Ectodermal cell (in vitro differentiated cells): ENCODE data around the gene CYFIP2.

Experiments used
- H3K27ac ChIP-seq: 2 replicates; pipeline ENCODE4 v1.7.0; 2013; ENCODE audit warnings: mild to moderate bottlenecking, low read depth, low read length; ENCODE audit not compliant: insufficient read depth, poor library complexity, severe bottlenecking
- H3K27me3 ChIP-seq: 2 replicates; pipeline ENCODE4 v1.7.0; 2013; ENCODE audit warnings: mild to moderate bottlenecking, low read length; ENCODE audit not compliant: insufficient read depth, control insufficient read depth, poor library complexity, severe bottlenecking
- H3K36me3 ChIP-seq: one replicate; pipeline ENCODE4 v1.7.0; 2013; ENCODE audit warnings: low read length; ENCODE audit not compliant: control insufficient read depth, insufficient read depth
- H3K4me1 ChIP-seq: one replicate; pipeline ENCODE4 v1.7.0; 2013; ENCODE audit warnings: low read length; ENCODE audit not compliant: control insufficient read depth, insufficient read depth
- H3K4me3 ChIP-seq: 2 replicates; pipeline ENCODE4 v1.7.0; 2013; ENCODE audit warnings: low read depth, low read length, control low read depth; ENCODE audit not compliant: insufficient read depth
- H3K9me3 ChIP-seq: 2 replicates; pipeline ENCODE4 v1.7.0; 2013; ENCODE audit warnings: mild to moderate bottlenecking, low read length, moderate library complexity; ENCODE audit not compliant: control insufficient read depth
- WGBS, 2 experiments: methylation state at CpG; one replicate each; pipeline ENCODE4 v1.1.7; 2013; ENCODE audit warnings: missing lambda C conversion rate in 2 of 2; 5-methylcytosine and 5-hydroxymethylcytosine counted together

The CYFIP2 gene

GRCh38 chr5:157300564-157300963 lies 34.6 kb downstream of the CYFIP2 start:
- Histone ChIP-seq H3K4me1 (no peaks in the 10 kb centered on the region), H3K27me3 (no peaks in the 10 kb centered on the region), H3K36me3 (no peaks in the 10 kb centered on the region), H3K9me3 (no peaks in the 10 kb centered on the region), H3K27ac (no peak overlapping the region), H3K4me3 (no peak overlapping the region)
- WGBS, 2 experiments, result 93 to 96% methylated on average over 10 of the region's 10 CpGs

- Histone ChIP-seq H3K4me1 (no peaks in the 10 kb centered on the region), H3K9me3 (no peaks in the 10 kb centered on the region), H3K36me3 (no peaks in the 10 kb centered on the region), H3K4me3 (no peak overlapping the region), H3K27me3 (no peaks in the 10 kb centered on the region), H3K27ac (no peak overlapping the region)
These were observed 35.1 kb downstream of the CYFIP2 start for GRCh38 chr5:157301066-157301465.

GRCh38 chr5:157303023-157303422 lies 37.1 kb downstream of the CYFIP2 start:
- no peak overlapping the region for H3K27ac ChIP-seq
- no peaks in the 10 kb centered on the region for H3K9me3 ChIP-seq
- no peaks in the 10 kb centered on the region for H3K4me1 ChIP-seq
- no peak overlapping the region for H3K4me3 ChIP-seq
- no peaks in the 10 kb centered on the region for H3K36me3 ChIP-seq
- WGBS, 2 experiments, result 97 to 98% methylated on average over 5 of the region's 5 CpGs
- H3K27me3 ChIP-seq, result no peaks in the 10 kb centered on the region

- 76 to 83% methylated on average over 8 of the region's 8 CpGs for WGBS, 2 experiments
- no peaks in the 10 kb centered on the region for H3K9me3 ChIP-seq
- H3K4me1 ChIP-seq, result no peaks in the 10 kb centered on the region
- H3K4me3 ChIP-seq, result no peak overlapping the region
- H3K36me3 ChIP-seq, result no peaks in the 10 kb centered on the region
- H3K27me3 ChIP-seq, result no peaks in the 10 kb centered on the region
- no peak overlapping the region for H3K27ac ChIP-seq
These were observed 37.9 kb downstream of the CYFIP2 start for GRCh38 chr5:157303667-157304327.

- Histone ChIP-seq H3K27ac (no peak overlapping the region), H3K9me3 (no peaks in the 10 kb centered on the region), H3K27me3 (no peaks in the 10 kb centered on the region), H3K4me1 (peaks cover 6% of the 10 kb centered on the region), H3K36me3 (no peaks in the 10 kb centered on the region), H3K4me3 (no peak overlapping the region)
- 90 to 91% methylated on average over 4 of the region's 4 CpGs for WGBS, 2 experiments
These were observed 40.2 kb downstream of the CYFIP2 start for GRCh38 chr5:157306081-157306480.

- Histone ChIP-seq H3K27ac (no peak overlapping the region), H3K9me3 (no peaks in the 10 kb centered on the region), H3K36me3 (no peaks in the 10 kb centered on the region), H3K27me3 (no peaks in the 10 kb centered on the region), H3K4me3 (no peak overlapping the region), H3K4me1 (peaks cover 6% of the 10 kb centered on the region)
- 92 to 94% methylated on average over 10 of the region's 10 CpGs for WGBS, 2 experiments
These were observed 41.0 kb downstream of the CYFIP2 start for GRCh38 chr5:157306692-157307471.

- WGBS, 2 experiments, result 53 to 59% methylated on average over 7 to 8 of the region's 8 CpGs
- H3K27me3 ChIP-seq, result no peaks in the 10 kb centered on the region
- H3K9me3 ChIP-seq, result no peaks in the 10 kb centered on the region
- H3K4me3 ChIP-seq, result no peak overlapping the region
- peaks cover 6% of the 10 kb centered on the region for H3K4me1 ChIP-seq
- H3K27ac ChIP-seq, result no peak overlapping the region
- no peaks in the 10 kb centered on the region for H3K36me3 ChIP-seq
These were observed 43.0 kb downstream of the CYFIP2 start for GRCh38 chr5:157308836-157309465.

GRCh38 chr5:157309796-157310195 lies 43.9 kb downstream of the CYFIP2 start:
- no peaks in the 10 kb centered on the region for H3K36me3 ChIP-seq
- H3K27me3 ChIP-seq, result no peaks in the 10 kb centered on the region
- peaks cover 6% of the 10 kb centered on the region for H3K4me1 ChIP-seq
- WGBS, 2 experiments, result 67 to 73% methylated on average over 14 of the region's 14 CpGs
- no peaks in the 10 kb centered on the region for H3K9me3 ChIP-seq
- no peak overlapping the region for H3K27ac ChIP-seq
- H3K4me3 ChIP-seq, result no peak overlapping the region

GRCh38 chr5:157311595-157311994 lies 45.7 kb downstream of the CYFIP2 start:
- 96 to 97% methylated on average over 11 of the region's 11 CpGs for WGBS, 2 experiments

GRCh38 chr5:157312492-157312891 lies 46.6 kb downstream of the CYFIP2 start:
- H3K36me3 ChIP-seq, result no peaks in the 10 kb centered on the region
- 60 to 67% methylated on average over 5 to 6 of the region's 6 CpGs for WGBS, 2 experiments
- no peak overlapping the region for H3K4me3 ChIP-seq
- no peak overlapping the region for H3K27ac ChIP-seq
- no peaks in the 10 kb centered on the region for H3K27me3 ChIP-seq
- no peaks in the 10 kb centered on the region for H3K9me3 ChIP-seq
- peaks cover 6% of the 10 kb centered on the region for H3K4me1 ChIP-seq

More at GRCh38 chr5:157311595-157311994, 45.7 kb downstream of the CYFIP2 start:
- Histone ChIP-seq H3K27ac (no peak overlapping the region), H3K4me1 (peaks cover 6% of the 10 kb centered on the region), H3K27me3 (no peaks in the 10 kb centered on the region), H3K4me3 (no peak overlapping the region), H3K36me3 (no peaks in the 10 kb centered on the region), H3K9me3 (no peaks in the 10 kb centered on the region)
